Hepatocyte (in vitro differentiated cells): ENCODE measurements around the gene RTTN.

Experiments
- CTCF ChIP-seq: fragments of 200-600 bp; sonication (generic); IDR thresholded peaks from 2 replicates; pipeline ENCODE4 v1.5.1; 2016; ENCODE audit warnings: antibody characterized with exemption, mild to moderate bottlenecking; ENCODE audit not compliant: poor library complexity
- EZH2 ChIP-seq: fragments of 200-600 bp; sonication (generic); IDR thresholded peaks from 2 replicates; pipeline ENCODE4 v1.6.1; 2016; ENCODE audit warnings: antibody characterized with exemption, mild to moderate bottlenecking, borderline replicate concordance

GRCh38 chr18:70221915-70222278, 16.4 kb upstream of the RTTN start:
- no peak for TF ChIP-seq EZH2
- no peak for TF ChIP-seq CTCF
